ENCODE results near the gene PTPRC. TPM values are rescaled to one million over a fixed set of nuclear protein-coding genes. Genes with fewer than 3 reads are reported as not detected.

Gene PTPRC
- total and polyA plus RNA-seq, 4 experiments from 2014 or later: 915 to 1,019 (median 980) TPM

GRCh38 chr1:198778049-198778448 lies 139.2 kb downstream of the PTPRC start:
- POLR2A ChIA-PET (ENCODE audit: partially characterized antibody): no interaction called here
- Histone ChIP-seq H3K4me3 (ENCODE audit: low read length in 2 of 2) (no peak overlapping the region), H3K9me3 (ENCODE audit: control insufficient read depth in 1 of 2, low read length in 2 of 2) (no peaks in the 10 kb centered on the region), H3K4me1 (ENCODE audit: insufficient read depth, low read length) (no peaks in the 10 kb centered on the region), H3K27ac (ENCODE audit: low read depth, low read length) (no peak overlapping the region), H3K36me3 (ENCODE audit: insufficient read depth, low read length) (no peaks in the 10 kb centered on the region), H3K27me3 (ENCODE audit: insufficient read depth, low read length) (no peaks in the 10 kb centered on the region)
- Mint-ChIP-seq H3K27ac (no peak overlapping the region), H3K9me3 (no peaks in the 10 kb centered on the region), H3K4me3 (no peak overlapping the region), H3K4me1 (peaks cover 0 to 1% (median 0%) of the 10 kb centered on the region in 4 donors), H3K36me3 (no peaks in the 10 kb centered on the region), H3K27me3 (peaks cover 0 to under 1% of the 10 kb centered on the region in 2 donors)
- DNase-seq: no peak
- intact Hi-C loops (cut with micrococcal nuclease): no loop called here
- CTCF ChIA-PET (ENCODE audit: partially characterized antibody): no interaction called here

GRCh38 chr1:198780376-198780775 lies 141.5 kb downstream of the PTPRC start:
- H3K9me3 Mint-ChIP-seq: no peaks in the 10 kb centered on the region
- Histone ChIP-seq H3K27ac (ENCODE audit: low read depth, low read length) (no peak overlapping the region), H3K9me3 (ENCODE audit: control insufficient read depth in 1 of 2, low read length in 2 of 2) (no peaks in the 10 kb centered on the region), H3K4me3 (ENCODE audit: low read length in 2 of 2) (no peak overlapping the region), H3K4me1 (ENCODE audit: insufficient read depth, low read length) (no peaks in the 10 kb centered on the region), H3K36me3 (ENCODE audit: insufficient read depth, low read length) (no peaks in the 10 kb centered on the region), H3K27me3 (ENCODE audit: insufficient read depth, low read length) (no peaks in the 10 kb centered on the region)
- POLR2A ChIA-PET (ENCODE audit: partially characterized antibody): no interaction called here
- H3K4me1 Mint-ChIP-seq: peaks cover 0 to 1% (median 0%) of the 10 kb centered on the region in 4 donors
- H3K36me3 Mint-ChIP-seq: no peaks in the 10 kb centered on the region
- intact Hi-C loops (cut with micrococcal nuclease): no loop called here
- no peak overlapping the region for H3K4me3 Mint-ChIP-seq
- H3K27me3 Mint-ChIP-seq: no peaks in the 10 kb centered on the region
- CTCF ChIA-PET (ENCODE audit: partially characterized antibody): interaction anchor here (2.1 kb wide), 1 partner anchor 333 kb away, joined by 4 read pairs; no protein-coding TSS in a partner anchor
- H3K27ac Mint-ChIP-seq: no peak overlapping the region
- no peak for DNase-seq

- DNase-seq: peak in 1 of 5 donors; percentile 3
- POLR2A ChIA-PET (ENCODE audit: partially characterized antibody): no interaction called here
- Mint-ChIP-seq H3K9me3 (no peaks in the 10 kb centered on the region), H3K27ac (no peak overlapping the region), H3K36me3 (no peaks in the 10 kb centered on the region), H3K4me1 (peaks cover 0 to 4% (median under 1%) of the 10 kb centered on the region in 4 donors), H3K27me3 (no peaks in the 10 kb centered on the region), H3K4me3 (no peak overlapping the region)
- H3K9me3 ChIP-seq (ENCODE audit: control insufficient read depth in 1 of 2, low read length in 2 of 2): no peaks in the 10 kb centered on the region
- intact Hi-C loops (cut with micrococcal nuclease): no loop called here
- H3K27me3 ChIP-seq (ENCODE audit: insufficient read depth, low read length): no peaks in the 10 kb centered on the region
- H3K4me1 ChIP-seq (ENCODE audit: insufficient read depth, low read length): no peaks in the 10 kb centered on the region
- no peak overlapping the region for H3K4me3 ChIP-seq (ENCODE audit: low read length in 2 of 2)
- no peaks in the 10 kb centered on the region for H3K36me3 ChIP-seq (ENCODE audit: insufficient read depth, low read length)
- CTCF ChIA-PET (ENCODE audit: partially characterized antibody): interaction anchor here (1.0 to 1.1 kb wide), 2 partner anchors 38 to 325 kb away, joined by 3 read pairs; no protein-coding TSS in a partner anchor
- H3K27ac ChIP-seq (ENCODE audit: low read depth, low read length): no peak overlapping the region
Observed at GRCh38 chr1:198788561-198789064, 149.8 kb downstream of the PTPRC start.

GRCh38 chr1:198793714-198794113 lies 154.9 kb downstream of the PTPRC start:
- Histone ChIP-seq H3K36me3 (ENCODE audit: insufficient read depth, low read length) (no peaks in the 10 kb centered on the region), H3K27ac (ENCODE audit: low read depth, low read length) (no peak overlapping the region), H3K4me3 (ENCODE audit: low read length in 2 of 2) (no peak overlapping the region), H3K9me3 (ENCODE audit: control insufficient read depth in 1 of 2, low read length in 2 of 2) (no peaks in the 10 kb centered on the region), H3K4me1 (ENCODE audit: insufficient read depth, low read length) (no peaks in the 10 kb centered on the region), H3K27me3 (ENCODE audit: insufficient read depth, low read length) (no peaks in the 10 kb centered on the region)
- Mint-ChIP-seq H3K9me3 (peaks cover 5 to 28% (median 20%) of the 10 kb centered on the region in 8 donors), H3K27me3 (no peaks in the 10 kb centered on the region), H3K27ac (no peak overlapping the region), H3K4me1 (no peaks in the 10 kb centered on the region), H3K4me3 (no peak overlapping the region), H3K36me3 (peaks cover 1 to 9% of the 10 kb centered on the region in 2 donors)
- no peak for DNase-seq
- CTCF ChIA-PET (ENCODE audit: partially characterized antibody): no interaction called here
- intact Hi-C loops (cut with micrococcal nuclease): no loop called here
- POLR2A ChIA-PET (ENCODE audit: partially characterized antibody): no interaction called here

- H3K9me3 ChIP-seq (ENCODE audit: control insufficient read depth in 1 of 2, low read length in 2 of 2): no peaks in the 10 kb centered on the region
- peaks cover 5 to 28% (median 20%) of the 10 kb centered on the region in 8 donors for H3K9me3 Mint-ChIP-seq
- H3K4me1 Mint-ChIP-seq: no peaks in the 10 kb centered on the region
- H3K27me3 Mint-ChIP-seq: no peaks in the 10 kb centered on the region
- no peak overlapping the region for H3K27ac Mint-ChIP-seq
- ChIA-PET POLR2A (ENCODE audit: partially characterized antibody) (no interaction called here), CTCF (ENCODE audit: partially characterized antibody) (no interaction called here)
- H3K36me3 Mint-ChIP-seq: peaks cover 1 to 9% of the 10 kb centered on the region in 2 donors
- H3K4me3 Mint-ChIP-seq: no peak overlapping the region
- H3K4me3 ChIP-seq (ENCODE audit: low read length in 2 of 2): no peak overlapping the region
- H3K27ac ChIP-seq (ENCODE audit: low read depth, low read length): no peak overlapping the region
- no peak for DNase-seq
- H3K27me3 ChIP-seq (ENCODE audit: insufficient read depth, low read length): no peaks in the 10 kb centered on the region
- intact Hi-C loops (cut with micrococcal nuclease): no loop called here
- no peaks in the 10 kb centered on the region for H3K36me3 ChIP-seq (ENCODE audit: insufficient read depth, low read length)
- H3K4me1 ChIP-seq (ENCODE audit: insufficient read depth, low read length): no peaks in the 10 kb centered on the region
Observed at GRCh38 chr1:198794498-198794897, 155.7 kb downstream of the PTPRC start.

GRCh38 chr1:198797656-198798055 lies 158.8 kb downstream of the PTPRC start:
- Mint-ChIP-seq H3K4me1 (no peaks in the 10 kb centered on the region), H3K36me3 (peaks cover 1 to 9% of the 10 kb centered on the region in 2 donors), H3K27me3 (no peaks in the 10 kb centered on the region), H3K9me3 (peaks cover 5 to 28% (median 20%) of the 10 kb centered on the region in 8 donors), H3K27ac (no peak overlapping the region), H3K4me3 (no peak overlapping the region)
- Histone ChIP-seq H3K4me3 (ENCODE audit: low read length in 2 of 2) (no peak overlapping the region), H3K27ac (ENCODE audit: low read depth, low read length) (no peak overlapping the region), H3K9me3 (ENCODE audit: control insufficient read depth in 1 of 2, low read length in 2 of 2) (no peaks in the 10 kb centered on the region), H3K27me3 (ENCODE audit: insufficient read depth, low read length) (no peaks in the 10 kb centered on the region), H3K4me1 (ENCODE audit: insufficient read depth, low read length) (no peaks in the 10 kb centered on the region), H3K36me3 (ENCODE audit: insufficient read depth, low read length) (no peaks in the 10 kb centered on the region)
- CTCF ChIA-PET (ENCODE audit: partially characterized antibody): no interaction called here
- POLR2A ChIA-PET (ENCODE audit: partially characterized antibody): no interaction called here
- no peak for DNase-seq
- intact Hi-C loops (cut with micrococcal nuclease): no loop called here

- no peaks in the 10 kb centered on the region for H3K9me3 ChIP-seq (ENCODE audit: control insufficient read depth in 1 of 2, low read length in 2 of 2)
- Mint-ChIP-seq H3K27ac (no peak overlapping the region), H3K27me3 (no peaks in the 10 kb centered on the region), H3K4me1 (no peaks in the 10 kb centered on the region), H3K4me3 (no peak overlapping the region), H3K36me3 (peaks cover 1 to 9% of the 10 kb centered on the region in 2 donors), H3K9me3 (peaks cover 5 to 28% (median 20%) of the 10 kb centered on the region in 8 donors)
- ChIA-PET POLR2A (ENCODE audit: partially characterized antibody) (interaction anchor here (1.1 kb wide), 1 partner anchor 10 kb away, joined by 3 read pairs; no protein-coding TSS in a partner anchor), CTCF (ENCODE audit: partially characterized antibody) (no interaction called here)
- no peak overlapping the region for H3K27ac ChIP-seq (ENCODE audit: low read depth, low read length)
- H3K4me1 ChIP-seq (ENCODE audit: insufficient read depth, low read length): no peaks in the 10 kb centered on the region
- intact Hi-C loops (cut with micrococcal nuclease): no loop called here
- no peak for DNase-seq
- H3K4me3 ChIP-seq (ENCODE audit: low read length in 2 of 2): no peak overlapping the region
- H3K36me3 ChIP-seq (ENCODE audit: insufficient read depth, low read length): no peaks in the 10 kb centered on the region
- no peaks in the 10 kb centered on the region for H3K27me3 ChIP-seq (ENCODE audit: insufficient read depth, low read length)
Observed at GRCh38 chr1:198798923-198799386, 160.1 kb downstream of the PTPRC start.

Data from CD4-positive, alpha-beta memory T cell (primary cell).